GM23338 (cell line): ENCODE measurements around the gene HAUS2. TPM values are rescaled to one million over a fixed set of nuclear protein-coding genes. Genes with fewer than 3 reads are reported as not detected.
A peak's percentile ranks its signal among the peaks of the same experiment; 100 is the strongest.

Experiments used
- ATAC-seq: fragments of 200-7000 bp; cut with Tn5 transposase; 3 replicates; pipeline ENCODE4 v1.9.1; 2020
- DNase-seq: peaks from one replicate; pipeline ENCODE4 v3.0.0-alpha.2; 2015; ENCODE audit warnings: low spot score
- H2AFZ ChIP-seq: fragments of 200-600 bp; sonication (generic); 2 replicates; pipeline ENCODE4 v1.8.0; 2016; ENCODE audit warnings: antibody characterized with exemption, mild to moderate bottlenecking, moderate library complexity
- H3F3A ChIP-seq: fragments of 200-600 bp; sonication (generic); replicated peaks from 2 replicates; pipeline ENCODE4 v1.8.0; 2017; ENCODE audit warnings: antibody characterized with exemption, mixed run types, low read depth
- H3K27ac ChIP-seq: fragments of 200-600 bp; sonication (generic); 2 replicates; pipeline ENCODE4 v1.6.1; 2016; ENCODE audit warnings: low read depth
- H3K27me3 ChIP-seq: fragments of 200-600 bp; sonication (generic); 2 replicates; pipeline ENCODE4 v1.8.0; 2016; ENCODE audit warnings: mild to moderate bottlenecking, mixed run types, moderate library complexity; ENCODE audit not compliant: insufficient read depth
- H3K36me3 ChIP-seq: fragments of 200-600 bp; sonication (generic); 2 replicates; pipeline ENCODE4 v1.8.0; 2016; ENCODE audit warnings: mild to moderate bottlenecking; ENCODE audit not compliant: insufficient read depth
- H3K4me1 ChIP-seq: fragments of 200-600 bp; sonication (generic); 2 replicates; pipeline ENCODE4 v1.8.0; 2016; ENCODE audit warnings: mild to moderate bottlenecking, moderate library complexity; ENCODE audit not compliant: insufficient read depth
- H3K4me2 ChIP-seq: fragments of 200-600 bp; sonication (generic); 2 replicates; pipeline ENCODE4 v1.7.1; 2017; ENCODE audit warnings: mixed run types
- H3K4me3 ChIP-seq: fragments of 200-600 bp; sonication (generic); 2 replicates; pipeline ENCODE4 v1.6.1; 2016; ENCODE audit warnings: mixed run types
- H3K79me2 ChIP-seq: fragments of 200-600 bp; sonication (generic); replicated peaks from 2 replicates; pipeline ENCODE4 v1.8.0; 2017; ENCODE audit warnings: mild to moderate bottlenecking; ENCODE audit not compliant: insufficient read depth
- H3K9me2 ChIP-seq: fragments of 200-600 bp; sonication (generic); 2 replicates; pipeline ENCODE4 v1.8.0; 2017; ENCODE audit not compliant: insufficient read depth
- H4K20me1 ChIP-seq: fragments of 200-600 bp; sonication (generic); replicated peaks from 2 replicates; pipeline ENCODE4 v1.8.0; 2017; ENCODE audit warnings: mild to moderate bottlenecking; ENCODE audit not compliant: insufficient read depth
- H3K27ac Mint-ChIP-seq: 2 replicates; pipeline ENCODE4 v1.8.0; 2020; ENCODE audit warnings: inconsistent platforms, mild to moderate bottlenecking, moderate library complexity, mixed read lengths
- H3K27me3 Mint-ChIP-seq: 3 replicates; pipeline ENCODE4 v1.8.0; 2022; ENCODE audit warnings: low read depth, mild to moderate bottlenecking, moderate library complexity, mixed read lengths, inconsistent platforms; ENCODE audit not compliant: insufficient read depth, poor library complexity
- H3K36me3 Mint-ChIP-seq: 3 replicates; pipeline ENCODE4 v1.8.0; 2021; ENCODE audit warnings: low read depth, mild to moderate bottlenecking, inconsistent platforms, moderate library complexity, mixed read lengths
- H3K4me1 Mint-ChIP-seq: 3 replicates; pipeline ENCODE4 v1.8.0; 2020; ENCODE audit warnings: mild to moderate bottlenecking, inconsistent platforms, mixed read lengths
- H3K4me3 Mint-ChIP-seq: 3 replicates; pipeline ENCODE4 v1.8.0; 2021; ENCODE audit warnings: moderate library complexity, mild to moderate bottlenecking, inconsistent platforms, mixed read lengths
- H3K9me3 Mint-ChIP-seq: 3 replicates; pipeline ENCODE4 v1.8.0; 2020; ENCODE audit warnings: moderate library complexity, mild to moderate bottlenecking, inconsistent platforms, mixed read lengths
- EZH2 ChIP-seq: fragments of 200-600 bp; sonication (generic); IDR thresholded peaks from one replicate; pipeline ENCODE4 v1.8.0; 2017; ENCODE audit warnings: antibody characterized with exemption, mild to moderate bottlenecking, low read depth; ENCODE audit not compliant: unreplicated experiment
- JUNB ChIP-seq: IDR thresholded peaks from one replicate; pipeline ENCODE4 v1.6.1; 2016; ENCODE audit warnings: antibody characterized with exemption; ENCODE audit not compliant: unreplicated experiment
- NANOG ChIP-seq: IDR thresholded peaks from 2 replicates; pipeline ENCODE4 v1.6.1; 2016; ENCODE audit warnings: antibody characterized with exemption, borderline replicate concordance
- STAT1 ChIP-seq: IDR thresholded peaks from one replicate; pipeline ENCODE4 v1.6.1; 2016; ENCODE audit warnings: antibody characterized with exemption; ENCODE audit not compliant: unreplicated experiment
- polyA plus RNA-seq: library from polyadenylated mRNA; unstranded; fragments of >200 nt; fragmentation: Nextera tagmentation; extraction: Ambion mirVana; gene quantifications from 2 replicates; pipeline ENCODE4 v1.2.1, GENCODE V29; 2016
- total RNA-seq: library from RNA; depleted of rRNA; stranded (reverse); fragments of >200 nt; shearing (Covaris generic); gene quantifications from 2 replicates; pipeline ENCODE4 v1.2.3, GENCODE V29; 2014
- TF ChIP-seq, protein P1 (sequence below): IDR thresholded peaks from one replicate; pipeline ENCODE4 v1.6.1; 2018; ENCODE audit warnings: antibody characterized with exemption; ENCODE audit not compliant: unreplicated experiment
- TF ChIP-seq, protein P2 (sequence below): fragments of 250-450 bp; sonication (Bioruptor Pico); IDR thresholded peaks from 2 replicates; pipeline ENCODE4 v1.5.0; 2020; ENCODE audit warnings: mild to moderate bottlenecking, moderate library complexity
- TF ChIP-seq, protein P3 (sequence below), 2 experiments: fragments of 200-600 bp in 1 of 2; sonication (generic) in 1 of 2; conservative IDR thresholded peaks; 2 replicates each; pipeline versions ENCODE4 v1.5.1 to v1.6.1; 2016 to 2017; ENCODE audit warnings: antibody characterized with exemption in 2 of 2, low read depth in 2 of 2, mild to moderate bottlenecking in 2 of 2, moderate library complexity in 1 of 2

HAUS2 gene
- total and polyA plus RNA-seq, 2 experiments from 2014 or later, result 30.9 to 32.7 TPM

DNA sequence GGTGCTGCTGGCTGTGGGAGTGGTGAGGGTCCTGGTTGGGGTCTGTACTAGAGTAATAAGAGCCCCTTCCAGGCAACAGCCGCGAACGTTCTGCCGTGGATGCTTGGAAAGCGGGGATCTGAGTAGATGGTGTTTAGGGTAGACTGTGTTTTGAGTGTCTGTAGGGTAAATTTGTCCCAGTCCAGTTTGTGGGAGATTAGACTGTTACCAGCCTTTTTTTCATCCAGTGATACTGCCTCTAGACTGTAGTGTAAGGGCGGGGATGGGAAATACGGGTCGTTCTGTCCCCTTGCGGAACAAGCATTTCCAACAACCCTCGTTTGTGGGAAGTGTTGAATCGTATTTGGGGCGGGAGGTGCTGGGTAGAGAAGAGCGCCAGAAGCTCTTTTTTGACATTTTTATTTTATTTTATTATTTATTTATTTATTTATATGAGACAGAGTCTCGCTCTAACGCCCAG lies 424 bp downstream of the HAUS2 start:
- H3K4me1 ChIP-seq, result peaks cover 9% of the 10 kb centered on the region
- H2AFZ ChIP-seq, result peak overlapping the region; percentile 100
- H3K27ac Mint-ChIP-seq, result peak overlapping the region; percentile 97
- no peaks in the 10 kb centered on the region for H3K9me2 ChIP-seq
- H3K4me3 Mint-ChIP-seq, result peak overlapping the region; percentile 93
- peaks cover 13% of the 10 kb centered on the region for H3K4me1 Mint-ChIP-seq
- peak overlapping the region; percentile 98 for H3K4me2 ChIP-seq
- peaks cover 3% of the 10 kb centered on the region for H3K27me3 Mint-ChIP-seq
- TF ChIP-seq JUNB (no peak), EZH2 (no peak), NANOG (no peak), STAT1 (no peak)
- TF ChIP-seq, protein P1, sequence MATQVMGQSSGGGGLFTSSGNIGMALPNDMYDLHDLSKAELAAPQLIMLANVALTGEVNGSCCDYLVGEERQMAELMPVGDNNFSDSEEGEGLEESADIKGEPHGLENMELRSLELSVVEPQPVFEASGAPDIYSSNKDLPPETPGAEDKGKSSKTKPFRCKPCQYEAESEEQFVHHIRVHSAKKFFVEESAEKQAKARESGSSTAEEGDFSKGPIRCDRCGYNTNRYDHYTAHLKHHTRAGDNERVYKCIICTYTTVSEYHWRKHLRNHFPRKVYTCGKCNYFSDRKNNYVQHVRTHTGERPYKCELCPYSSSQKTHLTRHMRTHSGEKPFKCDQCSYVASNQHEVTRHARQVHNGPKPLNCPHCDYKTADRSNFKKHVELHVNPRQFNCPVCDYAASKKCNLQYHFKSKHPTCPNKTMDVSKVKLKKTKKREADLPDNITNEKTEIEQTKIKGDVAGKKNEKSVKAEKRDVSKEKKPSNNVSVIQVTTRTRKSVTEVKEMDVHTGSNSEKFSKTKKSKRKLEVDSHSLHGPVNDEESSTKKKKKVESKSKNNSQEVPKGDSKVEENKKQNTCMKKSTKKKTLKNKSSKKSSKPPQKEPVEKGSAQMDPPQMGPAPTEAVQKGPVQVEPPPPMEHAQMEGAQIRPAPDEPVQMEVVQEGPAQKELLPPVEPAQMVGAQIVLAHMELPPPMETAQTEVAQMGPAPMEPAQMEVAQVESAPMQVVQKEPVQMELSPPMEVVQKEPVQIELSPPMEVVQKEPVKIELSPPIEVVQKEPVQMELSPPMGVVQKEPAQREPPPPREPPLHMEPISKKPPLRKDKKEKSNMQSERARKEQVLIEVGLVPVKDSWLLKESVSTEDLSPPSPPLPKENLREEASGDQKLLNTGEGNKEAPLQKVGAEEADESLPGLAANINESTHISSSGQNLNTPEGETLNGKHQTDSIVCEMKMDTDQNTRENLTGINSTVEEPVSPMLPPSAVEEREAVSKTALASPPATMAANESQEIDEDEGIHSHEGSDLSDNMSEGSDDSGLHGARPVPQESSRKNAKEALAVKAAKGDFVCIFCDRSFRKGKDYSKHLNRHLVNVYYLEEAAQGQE, result no peak
- TF ChIP-seq, protein P2, sequence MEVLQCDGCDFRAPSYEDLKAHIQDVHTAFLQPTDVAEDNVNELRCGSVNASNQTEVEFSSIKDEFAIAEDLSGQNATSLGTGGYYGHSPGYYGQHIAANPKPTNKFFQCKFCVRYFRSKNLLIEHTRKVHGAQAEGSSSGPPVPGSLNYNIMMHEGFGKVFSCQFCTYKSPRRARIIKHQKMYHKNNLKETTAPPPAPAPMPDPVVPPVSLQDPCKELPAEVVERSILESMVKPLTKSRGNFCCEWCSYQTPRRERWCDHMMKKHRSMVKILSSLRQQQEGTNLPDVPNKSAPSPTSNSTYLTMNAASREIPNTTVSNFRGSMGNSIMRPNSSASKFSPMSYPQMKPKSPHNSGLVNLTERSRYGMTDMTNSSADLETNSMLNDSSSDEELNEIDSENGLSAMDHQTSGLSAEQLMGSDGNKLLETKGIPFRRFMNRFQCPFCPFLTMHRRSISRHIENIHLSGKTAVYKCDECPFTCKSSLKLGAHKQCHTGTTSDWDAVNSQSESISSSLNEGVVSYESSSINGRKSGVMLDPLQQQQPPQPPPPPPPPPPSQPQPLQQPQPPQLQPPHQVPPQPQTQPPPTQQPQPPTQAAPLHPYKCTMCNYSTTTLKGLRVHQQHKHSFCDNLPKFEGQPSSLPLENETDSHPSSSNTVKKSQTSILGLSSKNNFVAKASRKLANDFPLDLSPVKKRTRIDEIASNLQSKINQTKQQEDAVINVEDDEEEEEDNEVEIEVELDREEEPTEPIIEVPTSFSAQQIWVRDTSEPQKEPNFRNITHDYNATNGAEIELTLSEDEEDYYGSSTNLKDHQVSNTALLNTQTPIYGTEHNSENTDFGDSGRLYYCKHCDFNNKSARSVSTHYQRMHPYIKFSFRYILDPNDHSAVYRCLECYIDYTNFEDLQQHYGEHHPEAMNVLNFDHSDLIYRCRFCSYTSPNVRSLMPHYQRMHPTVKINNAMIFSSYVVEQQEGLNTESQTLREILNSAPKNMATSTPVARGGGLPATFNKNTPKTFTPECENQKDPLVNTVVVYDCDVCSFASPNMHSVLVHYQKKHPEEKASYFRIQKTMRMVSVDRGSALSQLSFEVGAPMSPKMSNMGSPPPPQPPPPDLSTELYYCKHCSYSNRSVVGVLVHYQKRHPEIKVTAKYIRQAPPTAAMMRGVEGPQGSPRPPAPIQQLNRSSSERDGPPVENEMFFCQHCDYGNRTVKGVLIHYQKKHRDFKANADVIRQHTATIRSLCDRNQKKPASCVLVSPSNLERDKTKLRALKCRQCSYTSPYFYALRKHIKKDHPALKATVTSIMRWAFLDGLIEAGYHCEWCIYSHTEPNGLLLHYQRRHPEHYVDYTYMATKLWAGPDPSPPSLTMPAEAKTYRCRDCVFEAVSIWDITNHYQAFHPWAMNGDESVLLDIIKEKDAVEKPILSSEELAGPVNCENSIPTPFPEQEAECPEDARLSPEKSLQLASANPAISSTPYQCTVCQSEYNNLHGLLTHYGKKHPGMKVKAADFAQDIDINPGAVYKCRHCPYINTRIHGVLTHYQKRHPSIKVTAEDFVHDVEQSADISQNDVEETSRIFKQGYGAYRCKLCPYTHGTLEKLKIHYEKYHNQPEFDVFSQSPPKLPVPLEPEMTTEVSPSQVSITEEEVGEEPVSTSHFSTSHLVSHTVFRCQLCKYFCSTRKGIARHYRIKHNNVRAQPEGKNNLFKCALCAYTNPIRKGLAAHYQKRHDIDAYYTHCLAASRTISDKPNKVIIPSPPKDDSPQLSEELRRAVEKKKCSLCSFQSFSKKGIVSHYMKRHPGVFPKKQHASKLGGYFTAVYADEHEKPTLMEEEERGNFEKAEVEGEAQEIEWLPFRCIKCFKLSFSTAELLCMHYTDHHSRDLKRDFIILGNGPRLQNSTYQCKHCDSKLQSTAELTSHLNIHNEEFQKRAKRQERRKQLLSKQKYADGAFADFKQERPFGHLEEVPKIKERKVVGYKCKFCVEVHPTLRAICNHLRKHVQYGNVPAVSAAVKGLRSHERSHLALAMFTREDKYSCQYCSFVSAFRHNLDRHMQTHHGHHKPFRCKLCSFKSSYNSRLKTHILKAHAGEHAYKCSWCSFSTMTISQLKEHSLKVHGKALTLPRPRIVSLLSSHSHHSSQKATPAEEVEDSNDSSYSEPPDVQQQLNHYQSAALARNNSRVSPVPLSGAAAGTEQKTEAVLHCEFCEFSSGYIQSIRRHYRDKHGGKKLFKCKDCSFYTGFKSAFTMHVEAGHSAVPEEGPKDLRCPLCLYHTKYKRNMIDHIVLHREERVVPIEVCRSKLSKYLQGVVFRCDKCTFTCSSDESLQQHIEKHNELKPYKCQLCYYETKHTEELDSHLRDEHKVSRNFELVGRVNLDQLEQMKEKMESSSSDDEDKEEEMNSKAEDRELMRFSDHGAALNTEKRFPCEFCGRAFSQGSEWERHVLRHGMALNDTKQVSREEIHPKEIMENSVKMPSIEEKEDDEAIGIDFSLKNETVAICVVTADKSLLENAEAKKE (CRISPR knock-in tag), result no peak
- TF ChIP-seq, protein P3, sequence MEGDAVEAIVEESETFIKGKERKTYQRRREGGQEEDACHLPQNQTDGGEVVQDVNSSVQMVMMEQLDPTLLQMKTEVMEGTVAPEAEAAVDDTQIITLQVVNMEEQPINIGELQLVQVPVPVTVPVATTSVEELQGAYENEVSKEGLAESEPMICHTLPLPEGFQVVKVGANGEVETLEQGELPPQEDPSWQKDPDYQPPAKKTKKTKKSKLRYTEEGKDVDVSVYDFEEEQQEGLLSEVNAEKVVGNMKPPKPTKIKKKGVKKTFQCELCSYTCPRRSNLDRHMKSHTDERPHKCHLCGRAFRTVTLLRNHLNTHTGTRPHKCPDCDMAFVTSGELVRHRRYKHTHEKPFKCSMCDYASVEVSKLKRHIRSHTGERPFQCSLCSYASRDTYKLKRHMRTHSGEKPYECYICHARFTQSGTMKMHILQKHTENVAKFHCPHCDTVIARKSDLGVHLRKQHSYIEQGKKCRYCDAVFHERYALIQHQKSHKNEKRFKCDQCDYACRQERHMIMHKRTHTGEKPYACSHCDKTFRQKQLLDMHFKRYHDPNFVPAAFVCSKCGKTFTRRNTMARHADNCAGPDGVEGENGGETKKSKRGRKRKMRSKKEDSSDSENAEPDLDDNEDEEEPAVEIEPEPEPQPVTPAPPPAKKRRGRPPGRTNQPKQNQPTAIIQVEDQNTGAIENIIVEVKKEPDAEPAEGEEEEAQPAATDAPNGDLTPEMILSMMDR (conservative IDR thresholded peaks at IDR 0.05; ENCODE audit: low read depth in 2 of 2), result no peak
- H3K27ac ChIP-seq, result peak overlapping the region; percentile 93
- ATAC-seq, result peak; percentile 76
- peak overlapping the region; percentile 96 for H3K4me3 ChIP-seq
- peaks cover 3% of the 10 kb centered on the region; the same call in 1 of the 3 replicates for H3K36me3 Mint-ChIP-seq
- peaks cover 57% of the 10 kb centered on the region for H3K79me2 ChIP-seq
- peak; percentile 56 for DNase-seq
- H3K36me3 ChIP-seq, result no peaks in the 10 kb centered on the region
- peaks cover 20% of the 10 kb centered on the region for H4K20me1 ChIP-seq
- no peaks in the 10 kb centered on the region for H3K9me3 Mint-ChIP-seq
- no peaks in the 10 kb centered on the region for H3K27me3 ChIP-seq
- no peaks in the 10 kb centered on the region; the same call in 1 of the 2 replicates for H3F3A ChIP-seq
